DND-41 (cell line): ENCODE data around the gene MIP.

Experiments
- ATAC-seq: fragments of 200-7000 bp; cut with Tn5 transposase; 3 replicates; pipeline ENCODE4 v1.9.1; 2021; ENCODE audit warnings: low read depth; ENCODE audit not compliant: insufficient read depth
- DNase-seq: peaks from one replicate; pipeline ENCODE4 v3.0.0-alpha.2; 2020
- H2AFZ ChIP-seq: 2 replicates; pipeline ENCODE4 v1.6.0; 2012; ENCODE audit warnings: low read depth, low read length
- H3K27ac ChIP-seq: 2 replicates; pipeline ENCODE4 v1.5.1; 2012; ENCODE audit warnings: low read length, inconsistent platforms
- H3K27me3 ChIP-seq: fragments of 200-600 bp; sonication (generic); 2 replicates; pipeline ENCODE4 v1.6.0; 2012; ENCODE audit warnings: low read length, mild to moderate bottlenecking, inconsistent platforms; ENCODE audit not compliant: insufficient read depth, poor library complexity
- H3K36me3 ChIP-seq: 2 replicates; pipeline ENCODE4 v1.5.1; 2012; ENCODE audit warnings: low read length, inconsistent platforms; ENCODE audit not compliant: insufficient read depth
- H3K4me1 ChIP-seq: 2 replicates; pipeline ENCODE4 v1.5.1; 2012; ENCODE audit warnings: mild to moderate bottlenecking, low read length; ENCODE audit not compliant: insufficient read depth
- H3K4me2 ChIP-seq: 2 replicates; pipeline ENCODE4 v1.6.0; 2012; ENCODE audit warnings: mild to moderate bottlenecking, moderate library complexity, low read length, inconsistent platforms; ENCODE audit not compliant: insufficient read depth
- H3K4me3 ChIP-seq, 2 experiments: fragments of 200-600 bp in 1 of 2; shearing (Covaris generic) in 1 of 2; 2 replicates each; pipeline ENCODE4 v1.5.1; 2012 to 2016; ENCODE audit warnings: inconsistent platforms in 2 of 2, low read length in 2 of 2, mild to moderate bottlenecking in 2 of 2, low read depth in 1 of 2, moderate library complexity in 1 of 2
- H3K79me2 ChIP-seq: 2 replicates; pipeline ENCODE4 v1.6.0; 2012; ENCODE audit warnings: low read length, inconsistent platforms; ENCODE audit not compliant: insufficient read depth
- H3K9ac ChIP-seq: 2 replicates; pipeline ENCODE4 v1.6.0; 2012; ENCODE audit warnings: low read depth, mild to moderate bottlenecking, inconsistent platforms, low read length, moderate library complexity
- H3K9me3 ChIP-seq: 2 replicates; pipeline ENCODE4 v1.5.1; 2012; ENCODE audit warnings: low read length, moderate library complexity, mild to moderate bottlenecking, inconsistent platforms; ENCODE audit not compliant: insufficient read depth, severe bottlenecking
- H4K20me1 ChIP-seq: 2 replicates; pipeline ENCODE4 v1.6.0; 2012; ENCODE audit warnings: low read length; ENCODE audit not compliant: insufficient read depth
- EZH2 ChIP-seq: IDR thresholded peaks from 3 replicates; pipeline ENCODE4 v1.6.1; 2012; ENCODE audit warnings: borderline replicate concordance, low read depth, mild to moderate bottlenecking, moderate library complexity, low read length, inconsistent platforms; ENCODE audit not compliant: severe bottlenecking
- TF ChIP-seq, protein P1 (sequence below): IDR thresholded peaks from 2 replicates; pipeline ENCODE4 v1.5.1; 2012; ENCODE audit warnings: borderline replicate concordance, low read length, moderate library complexity, mild to moderate bottlenecking; ENCODE audit not compliant: poor library complexity, severe bottlenecking; ENCODE audit errors: extremely low read depth

The MIP gene

DNA sequence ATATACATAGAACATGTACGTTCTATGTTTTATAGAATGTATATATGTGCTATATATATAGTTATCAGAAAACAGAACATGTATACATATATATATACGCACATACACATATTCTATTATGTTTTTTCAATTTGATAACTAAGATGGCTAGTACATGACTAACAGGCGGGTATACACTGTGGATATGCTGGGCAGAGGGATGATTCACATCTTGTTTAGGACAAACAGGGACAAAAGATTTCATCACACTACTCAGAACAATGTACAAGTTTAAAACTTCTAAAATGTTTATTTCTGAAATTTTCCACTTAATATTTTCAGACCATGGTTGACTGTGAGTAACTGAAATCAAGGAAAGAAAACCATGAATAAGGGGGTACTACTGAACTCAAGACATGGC is 22.6 kb downstream of the MIP start:
- no peaks in the 10 kb centered on the region for H3K9me3 ChIP-seq
- H3K9ac ChIP-seq: no peak overlapping the region
- ATAC-seq (no peak), DNase-seq (no peak)
- H4K20me1 ChIP-seq: peaks cover 20% of the 10 kb centered on the region; the same call in 1 of the 2 replicates
- peaks cover 74% of the 10 kb centered on the region for H3K36me3 ChIP-seq
- TF ChIP-seq, protein P1, sequence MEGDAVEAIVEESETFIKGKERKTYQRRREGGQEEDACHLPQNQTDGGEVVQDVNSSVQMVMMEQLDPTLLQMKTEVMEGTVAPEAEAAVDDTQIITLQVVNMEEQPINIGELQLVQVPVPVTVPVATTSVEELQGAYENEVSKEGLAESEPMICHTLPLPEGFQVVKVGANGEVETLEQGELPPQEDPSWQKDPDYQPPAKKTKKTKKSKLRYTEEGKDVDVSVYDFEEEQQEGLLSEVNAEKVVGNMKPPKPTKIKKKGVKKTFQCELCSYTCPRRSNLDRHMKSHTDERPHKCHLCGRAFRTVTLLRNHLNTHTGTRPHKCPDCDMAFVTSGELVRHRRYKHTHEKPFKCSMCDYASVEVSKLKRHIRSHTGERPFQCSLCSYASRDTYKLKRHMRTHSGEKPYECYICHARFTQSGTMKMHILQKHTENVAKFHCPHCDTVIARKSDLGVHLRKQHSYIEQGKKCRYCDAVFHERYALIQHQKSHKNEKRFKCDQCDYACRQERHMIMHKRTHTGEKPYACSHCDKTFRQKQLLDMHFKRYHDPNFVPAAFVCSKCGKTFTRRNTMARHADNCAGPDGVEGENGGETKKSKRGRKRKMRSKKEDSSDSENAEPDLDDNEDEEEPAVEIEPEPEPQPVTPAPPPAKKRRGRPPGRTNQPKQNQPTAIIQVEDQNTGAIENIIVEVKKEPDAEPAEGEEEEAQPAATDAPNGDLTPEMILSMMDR: no peak
- no peak for TF ChIP-seq EZH2
- no peaks in the 10 kb centered on the region for H3K27me3 ChIP-seq
- no peak overlapping the region for H3K27ac ChIP-seq
- H3K4me1 ChIP-seq: no peaks in the 10 kb centered on the region
- no peak overlapping the region for H3K4me3 ChIP-seq
- no peak overlapping the region for H3K4me2 ChIP-seq
- peaks cover 37% of the 10 kb centered on the region for H3K79me2 ChIP-seq
- H2AFZ ChIP-seq: no peak overlapping the region

DNA sequence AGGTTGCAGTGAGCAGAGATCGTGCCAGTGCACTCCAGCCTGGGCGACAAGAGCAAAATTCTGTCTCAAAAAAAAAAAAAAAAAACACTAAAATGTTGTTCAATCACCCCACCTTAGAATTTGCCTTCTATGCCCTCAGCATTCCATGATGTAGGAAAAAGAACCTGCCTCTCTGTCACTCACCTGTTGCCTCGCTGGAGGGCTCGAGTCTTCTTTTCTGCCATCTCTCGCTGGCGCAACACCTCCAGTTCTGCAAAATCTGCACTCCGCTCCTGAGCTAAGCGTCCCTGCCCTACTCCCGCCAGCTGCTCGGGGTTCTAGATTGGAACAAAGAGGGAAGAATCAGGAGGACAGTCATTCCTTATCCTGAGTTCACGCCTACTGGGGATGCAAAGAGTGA is 23.2 kb downstream of the MIP start:
- Histone ChIP-seq H3K4me3 (no peak overlapping the region), H2AFZ (no peak overlapping the region), H3K36me3 (peaks cover 79% of the 10 kb centered on the region), H4K20me1 (peaks cover 20% of the 10 kb centered on the region; the same call in 1 of the 2 replicates), H3K4me1 (no peaks in the 10 kb centered on the region), H3K27ac (no peak overlapping the region), H3K9ac (no peak overlapping the region), H3K79me2 (peaks cover 32% of the 10 kb centered on the region), H3K4me2 (no peak overlapping the region), H3K9me3 (no peaks in the 10 kb centered on the region), H3K27me3 (no peaks in the 10 kb centered on the region)
- no peak for ATAC-seq
- no peak for TF ChIP-seq EZH2
- TF ChIP-seq, protein P1: no peak
- DNase-seq: no peak

DNA sequence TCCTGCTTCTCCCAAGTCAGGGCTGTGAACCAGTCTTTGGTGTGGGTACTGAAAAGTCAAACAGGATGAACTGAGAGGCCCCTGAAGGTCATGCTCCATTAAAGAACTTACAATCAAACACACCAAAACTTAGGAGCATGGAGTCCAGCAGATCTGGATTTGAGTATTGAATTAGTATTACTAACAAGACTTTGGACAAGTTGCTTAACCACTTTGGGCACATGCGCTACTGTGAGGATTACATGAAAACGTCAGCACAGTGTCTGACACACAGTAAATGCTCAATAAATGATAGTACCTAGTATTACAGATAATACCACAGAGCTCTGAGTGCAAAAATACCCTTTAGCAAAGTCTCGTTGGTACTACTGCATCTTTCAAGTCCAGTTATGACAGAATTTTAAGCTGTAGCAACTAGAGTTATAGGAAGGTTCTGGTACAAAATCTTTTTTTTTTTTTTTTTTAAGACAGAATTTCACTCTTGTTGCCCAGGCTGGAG is 28.5 kb downstream of the MIP start:
- Histone ChIP-seq H3K4me3 (no peak overlapping the region), H3K4me1 (no peaks in the 10 kb centered on the region), H3K9ac (no peak overlapping the region), H3K27ac (no peak overlapping the region), H3K79me2 (no peaks in the 10 kb centered on the region), H3K27me3 (no peaks in the 10 kb centered on the region), H3K9me3 (no peaks in the 10 kb centered on the region), H4K20me1 (no peaks in the 10 kb centered on the region), H3K4me2 (no peak overlapping the region), H3K36me3 (peaks cover 95% of the 10 kb centered on the region), H2AFZ (no peak overlapping the region)
- no peak for TF ChIP-seq EZH2
- TF ChIP-seq, protein P1: no peak
- DNase-seq (no peak), ATAC-seq (no peak)

DNA sequence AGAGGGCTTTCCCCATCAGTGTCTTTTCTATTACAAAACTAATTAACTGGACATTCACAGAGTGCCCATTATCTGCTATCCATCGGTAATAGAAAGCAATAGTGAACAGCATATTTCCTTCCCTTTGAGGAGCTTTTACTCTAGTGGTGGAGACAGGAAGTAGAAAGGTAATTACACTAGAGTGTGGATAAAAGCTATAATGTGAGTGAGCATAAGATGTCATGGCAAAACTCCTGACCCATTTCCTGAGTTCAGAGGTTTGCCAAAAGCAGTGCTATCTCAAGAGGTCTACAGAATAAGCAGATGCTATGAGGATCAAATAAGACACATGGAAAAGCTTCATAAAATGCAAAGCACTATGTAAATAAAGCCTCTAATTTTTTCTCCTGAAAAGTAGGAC is 29.3 kb downstream of the MIP start:
- Histone ChIP-seq H2AFZ (no peak overlapping the region), H3K27ac (no peak overlapping the region), H3K4me3 (no peak overlapping the region), H3K27me3 (no peaks in the 10 kb centered on the region), H3K9ac (no peak overlapping the region), H3K4me1 (no peaks in the 10 kb centered on the region), H3K4me2 (no peak overlapping the region), H3K9me3 (no peaks in the 10 kb centered on the region), H4K20me1 (no peaks in the 10 kb centered on the region), H3K36me3 (peaks cover 95% of the 10 kb centered on the region), H3K79me2 (no peaks in the 10 kb centered on the region)
- TF ChIP-seq, protein P1: no peak
- TF ChIP-seq EZH2: no peak
- DNase-seq: no peak
- ATAC-seq: no peak
